ENCODE results near the gene GPSM1.

Gene GPSM1

DNA sequence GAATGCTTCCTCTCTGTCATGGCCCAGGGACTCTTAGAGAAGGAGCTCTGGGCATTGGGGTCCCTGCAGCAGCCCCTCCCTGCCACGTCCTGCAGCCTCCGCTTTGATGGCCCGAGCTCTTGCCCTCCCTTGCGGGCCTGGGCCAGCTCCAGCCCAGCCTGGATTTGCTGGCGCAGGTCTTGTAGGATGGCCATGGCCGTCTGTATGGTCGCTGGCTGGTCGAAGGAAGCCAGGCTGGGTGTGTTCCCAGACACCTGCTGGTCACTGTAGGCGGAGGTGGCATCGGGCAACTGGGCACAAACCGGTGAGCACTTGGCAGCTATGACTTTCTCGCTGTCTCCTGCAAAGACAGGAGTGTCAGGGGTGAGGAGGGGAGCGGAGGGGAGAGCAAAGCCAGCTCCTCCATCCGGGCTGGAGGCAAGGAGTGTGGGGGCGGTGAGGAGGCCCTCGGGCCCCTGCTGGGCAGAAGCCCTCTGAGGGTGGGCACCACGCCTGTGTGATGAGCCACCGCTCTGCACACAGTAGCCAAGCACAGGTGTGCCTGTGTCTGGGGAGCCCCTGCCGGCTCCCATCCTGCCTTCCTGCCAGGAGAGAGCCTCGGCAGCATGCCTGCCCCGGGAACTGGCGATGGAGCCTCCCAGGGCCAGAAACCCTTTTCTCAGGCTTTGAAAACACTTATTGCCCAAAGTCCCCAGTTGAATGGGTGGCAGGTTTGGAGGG, 35.9 kb upstream of the GPSM1 start:
- DNase-seq (ENCODE audit: low read depth in 2 of 2): no peak

DNA sequence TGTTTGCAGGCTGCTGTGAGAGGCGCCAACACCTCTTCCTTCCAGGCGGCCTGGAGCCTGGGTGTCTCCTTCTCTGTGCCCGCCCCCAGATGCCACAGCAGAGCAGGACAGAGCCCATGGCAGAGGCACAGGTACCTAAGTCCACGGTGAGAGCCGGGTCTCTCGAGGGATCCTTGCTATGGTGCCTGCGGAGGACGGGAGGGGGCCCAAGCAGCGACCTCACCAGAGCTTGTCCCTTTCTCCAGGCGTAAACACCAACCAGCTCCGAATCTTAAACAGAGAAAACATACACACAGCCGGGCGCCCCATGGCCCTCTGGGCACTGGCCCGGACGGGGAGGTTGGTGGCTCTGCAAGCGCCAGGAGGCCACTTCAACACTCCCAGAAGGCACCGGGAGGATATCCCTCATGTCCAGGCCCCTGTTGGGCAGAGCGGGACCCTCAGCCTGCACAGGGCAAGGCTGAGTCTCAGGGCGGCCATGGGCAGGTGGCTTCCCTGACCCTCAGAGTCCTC, 35.3 kb upstream of the GPSM1 start:
- no peak for DNase-seq (ENCODE audit: low read depth in 2 of 2)

- DNase-seq (ENCODE audit: low read depth in 2 of 2): no peak
Observed at GRCh38 chr9:136292591-136293448, 34.5 kb upstream of the GPSM1 start.

GRCh38 chr9:136293476-136294077, 33.8 kb upstream of the GPSM1 start:
- no peak for DNase-seq (ENCODE audit: low read depth in 2 of 2)

DNA sequence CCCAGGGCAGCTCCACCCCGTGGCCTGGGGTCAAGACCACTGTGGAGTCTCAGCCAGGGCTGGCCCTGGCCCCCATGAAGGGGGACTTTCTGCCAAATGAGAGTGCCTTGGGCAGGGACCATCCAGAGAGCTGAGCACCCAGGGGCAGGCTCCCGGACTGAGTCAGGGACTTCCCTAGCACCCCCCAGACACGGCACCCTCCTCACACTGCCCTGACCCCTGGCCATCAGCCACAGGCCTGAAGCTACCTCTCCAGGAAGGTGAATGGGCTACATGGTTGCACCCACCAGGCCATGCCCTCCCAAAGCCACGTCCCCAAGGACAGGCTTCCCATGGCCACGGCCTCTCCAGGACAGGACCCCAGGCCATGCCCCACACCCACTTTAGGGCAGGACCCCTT, 32.9 kb upstream of the GPSM1 start:
- DNase-seq (ENCODE audit: low read depth in 2 of 2): no peak

DNA sequence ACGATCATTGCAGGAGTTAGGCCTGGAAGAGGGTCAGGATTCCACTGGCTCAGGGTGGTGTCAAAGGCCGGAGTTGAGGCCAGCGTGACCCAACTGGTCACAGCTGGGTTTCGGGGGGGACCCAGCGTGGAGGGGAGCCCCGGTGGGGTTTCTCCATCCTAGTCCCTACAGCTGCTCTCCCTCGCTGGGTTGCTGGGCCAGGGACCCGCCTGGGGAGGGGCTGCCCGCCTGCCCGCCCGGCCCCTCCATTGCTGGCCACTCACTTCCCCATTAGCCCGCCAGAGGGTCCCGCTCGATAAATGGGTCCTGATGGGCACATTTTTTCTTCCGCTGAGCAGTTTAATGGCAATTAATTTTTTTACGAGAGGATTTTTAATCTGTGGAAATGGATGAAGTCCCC, 32.3 kb upstream of the GPSM1 start:
- no peak for DNase-seq (ENCODE audit: low read depth in 2 of 2)

- DNase-seq (ENCODE audit: low read depth in 2 of 2): no peak
Observed at GRCh38 chr9:136295542-136296433, 31.6 kb upstream of the GPSM1 start.

DNA sequence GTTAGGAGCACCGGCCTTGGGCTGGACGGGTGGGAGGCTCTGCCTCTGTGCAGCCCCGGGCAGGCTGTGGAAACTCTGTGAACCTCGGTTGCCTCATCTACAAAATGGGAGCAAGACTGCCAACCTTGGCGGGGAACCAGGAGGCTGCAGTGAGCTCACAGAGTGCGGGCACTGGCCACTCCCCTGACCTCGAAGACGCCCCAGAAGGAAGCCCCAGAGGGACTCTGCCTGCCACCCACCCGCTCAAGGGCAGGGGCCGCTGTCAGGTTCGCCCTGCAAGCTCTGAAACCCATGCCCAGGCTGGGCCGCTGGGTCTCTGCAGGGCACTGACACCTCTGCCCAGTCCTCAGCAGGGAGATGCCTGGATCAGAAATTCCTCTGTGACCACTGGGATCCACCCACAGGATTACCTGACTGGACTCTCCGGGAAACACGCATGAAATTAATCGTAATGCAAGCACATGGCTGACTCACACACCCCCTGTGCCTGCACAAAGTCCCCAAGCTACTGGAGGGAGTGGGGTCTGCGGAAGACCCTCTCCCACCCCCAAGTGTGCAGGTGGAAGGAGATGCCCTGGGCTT, 30.8 kb upstream of the GPSM1 start:
- DNase-seq (ENCODE audit: low read depth in 2 of 2): no peak

DNA sequence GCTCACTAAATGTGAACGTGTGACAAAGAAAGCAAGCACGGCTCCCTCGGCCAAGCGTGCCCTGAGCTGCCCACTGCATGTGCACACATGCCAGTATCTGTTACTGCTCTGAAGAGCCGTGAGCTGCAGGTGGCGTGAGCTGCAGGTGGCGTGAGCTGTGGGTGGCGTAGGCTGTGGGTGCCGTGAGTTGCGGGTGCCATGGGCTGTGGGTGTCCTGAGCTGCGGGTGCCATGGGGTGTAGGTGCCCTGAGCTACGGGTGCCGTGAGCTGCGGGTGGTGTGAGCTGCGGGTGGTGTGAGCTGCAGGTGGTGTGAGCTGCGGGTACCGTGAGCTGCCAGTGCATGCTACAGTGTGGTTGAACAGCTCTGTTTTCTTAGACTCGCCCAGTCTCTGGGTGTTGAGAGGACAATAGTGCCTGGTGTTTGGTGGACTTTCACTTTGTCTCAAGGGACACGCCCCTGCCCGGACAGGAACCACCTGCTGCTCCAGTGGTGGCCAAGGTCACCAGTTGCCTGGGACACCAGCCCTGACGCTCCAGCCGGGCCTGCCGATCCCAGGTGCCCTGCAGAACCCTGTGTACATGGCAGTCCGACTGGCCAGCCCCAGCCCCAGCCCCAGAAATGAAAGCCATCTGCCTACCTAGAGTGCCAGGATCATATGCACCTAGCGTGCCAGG, 30.2 kb upstream of the GPSM1 start:
- no peak for DNase-seq (ENCODE audit: low read depth in 2 of 2)

DNA sequence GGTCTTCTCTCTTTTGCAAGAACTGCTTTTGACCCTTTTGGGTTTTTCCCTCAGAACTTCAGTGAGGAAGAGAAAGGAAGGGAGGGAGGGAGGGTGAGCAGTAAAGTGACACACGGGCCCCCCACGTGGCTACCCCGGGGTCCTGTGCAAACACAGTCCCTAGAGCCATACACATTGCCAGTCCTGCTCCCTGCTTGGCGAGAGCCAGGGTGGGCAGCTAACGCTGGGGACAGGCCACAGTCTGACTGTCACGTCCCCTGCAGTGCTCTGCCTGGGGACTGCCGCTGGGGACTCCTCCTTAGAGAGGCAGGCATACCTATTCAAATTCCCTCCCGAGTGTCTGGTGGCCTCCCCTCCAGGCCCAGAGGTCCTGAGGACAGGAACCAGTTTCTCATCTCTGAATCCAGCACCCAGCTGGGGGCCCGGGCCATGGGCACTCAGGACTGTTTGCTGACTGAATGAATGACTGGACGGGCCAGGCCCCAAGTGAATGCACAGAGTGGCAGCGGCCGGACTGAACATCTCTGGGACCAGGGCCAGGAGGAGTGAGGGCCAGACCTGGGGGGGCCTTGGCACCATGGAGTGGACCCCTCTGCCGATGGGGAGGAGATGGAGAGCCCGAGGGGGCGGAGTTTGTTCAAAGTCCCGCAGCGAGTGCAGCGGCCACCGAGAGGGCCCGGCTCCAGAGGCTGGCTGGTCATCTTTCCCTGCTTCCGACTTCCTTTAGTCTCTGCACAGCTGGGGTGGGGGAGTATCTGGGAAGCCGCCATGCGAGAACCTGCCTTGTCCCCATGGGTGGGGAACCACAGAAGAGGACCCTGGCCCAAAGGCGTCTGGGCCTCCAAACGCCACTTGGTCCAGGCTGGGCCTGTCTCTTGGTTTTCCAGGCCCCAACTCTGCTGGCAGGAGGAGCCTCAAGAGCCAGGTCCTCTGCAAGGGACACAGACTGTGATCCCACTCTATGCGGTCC, 29.3 kb upstream of the GPSM1 start:
- DNase-seq (ENCODE audit: low read depth in 2 of 2): no peak

DNA sequence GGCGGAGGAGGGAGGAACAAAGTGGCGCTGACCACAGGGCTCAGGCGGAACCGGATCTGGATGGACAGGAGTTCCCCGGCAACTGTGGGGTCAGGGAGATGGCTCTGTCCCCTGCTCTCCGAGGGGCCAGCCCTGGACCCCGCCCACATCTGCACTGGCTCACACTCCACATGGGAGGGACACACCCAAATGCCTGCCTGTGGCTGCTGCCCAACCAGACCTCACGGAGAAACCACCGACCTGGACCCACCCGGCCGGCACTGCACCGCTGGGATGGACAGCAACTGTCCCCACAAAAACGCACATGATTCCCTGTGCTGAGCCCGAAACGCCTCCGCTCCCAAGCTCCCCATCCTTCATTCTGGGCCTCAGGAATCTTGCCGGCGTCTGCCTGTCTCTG, 28.2 kb upstream of the GPSM1 start:
- DNase-seq (ENCODE audit: low read depth in 2 of 2): no peak

DNA sequence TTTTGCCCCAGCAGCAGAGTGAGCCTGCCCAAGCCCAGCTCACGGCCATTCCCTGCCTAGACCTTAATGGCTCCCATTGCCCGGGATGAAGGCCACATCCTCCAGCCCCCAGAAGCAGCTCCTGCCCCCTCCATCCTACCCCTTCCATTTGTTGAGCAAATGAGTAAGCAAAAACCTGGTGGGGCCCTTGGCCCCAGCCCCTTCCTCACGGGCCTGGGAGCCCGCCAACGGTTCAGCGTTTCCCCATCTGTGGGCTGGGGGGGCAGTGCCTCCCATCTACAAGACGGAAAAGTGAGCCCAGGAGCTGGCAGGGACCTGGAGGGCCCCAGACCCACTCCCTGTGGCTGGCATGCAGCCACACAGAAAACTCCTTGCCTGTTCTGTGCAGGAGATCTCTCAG, 27.8 kb upstream of the GPSM1 start:
- no peak for DNase-seq (ENCODE audit: low read depth in 2 of 2)

DNA sequence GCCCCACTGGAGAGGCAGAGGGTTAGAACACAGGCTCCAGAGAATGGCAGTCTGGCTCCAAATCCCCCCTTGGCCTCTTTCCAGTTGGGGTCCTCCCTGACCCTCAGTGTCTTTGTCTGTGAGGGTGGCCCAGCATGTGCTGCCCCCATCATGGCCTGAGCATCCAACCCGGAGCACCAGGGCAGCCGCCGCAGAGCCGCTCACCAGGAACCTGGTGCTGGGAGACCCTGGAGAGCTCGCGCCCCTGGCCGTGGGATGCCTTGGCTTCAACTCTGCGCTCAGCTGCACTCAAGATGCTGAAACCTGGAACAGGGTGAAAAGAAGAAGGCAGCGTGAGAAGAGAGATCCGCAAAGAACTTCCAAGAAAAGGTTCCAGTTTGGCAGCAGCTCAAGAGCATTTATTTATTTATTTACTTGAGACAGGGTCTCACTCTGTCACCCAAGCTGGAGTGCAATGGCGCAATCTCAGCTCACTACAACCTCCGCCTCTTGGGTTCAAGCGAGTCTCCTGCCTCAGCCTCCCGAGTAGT, 27.3 kb upstream of the GPSM1 start:
- DNase-seq (ENCODE audit: low read depth in 2 of 2): no peak

GRCh38 chr9:136300866-136301265, 26.5 kb upstream of the GPSM1 start:
- DNase-seq (ENCODE audit: low read depth in 2 of 2): no peak

DNA sequence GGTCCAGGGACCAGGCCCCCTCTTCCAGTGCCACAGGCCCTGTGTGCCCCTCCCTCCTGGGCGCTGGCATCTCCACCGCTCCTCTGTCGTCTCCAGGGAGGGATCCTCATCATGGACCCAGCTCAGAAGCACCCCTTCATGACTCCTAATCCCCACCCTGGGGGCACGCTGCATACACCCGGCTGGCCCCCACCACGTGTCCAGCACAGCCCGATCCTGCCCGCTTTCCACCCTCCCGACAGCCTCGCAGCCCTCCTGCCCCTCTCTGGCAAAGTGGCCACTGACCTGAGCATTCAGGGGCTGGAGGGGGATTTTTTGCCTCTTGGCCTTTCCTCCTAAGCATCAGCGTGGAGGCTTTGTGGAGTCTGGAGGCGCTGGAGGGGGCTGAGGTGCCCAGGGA, 24.8 kb upstream of the GPSM1 start:
- no peak for DNase-seq (ENCODE audit: low read depth in 2 of 2)

DNA sequence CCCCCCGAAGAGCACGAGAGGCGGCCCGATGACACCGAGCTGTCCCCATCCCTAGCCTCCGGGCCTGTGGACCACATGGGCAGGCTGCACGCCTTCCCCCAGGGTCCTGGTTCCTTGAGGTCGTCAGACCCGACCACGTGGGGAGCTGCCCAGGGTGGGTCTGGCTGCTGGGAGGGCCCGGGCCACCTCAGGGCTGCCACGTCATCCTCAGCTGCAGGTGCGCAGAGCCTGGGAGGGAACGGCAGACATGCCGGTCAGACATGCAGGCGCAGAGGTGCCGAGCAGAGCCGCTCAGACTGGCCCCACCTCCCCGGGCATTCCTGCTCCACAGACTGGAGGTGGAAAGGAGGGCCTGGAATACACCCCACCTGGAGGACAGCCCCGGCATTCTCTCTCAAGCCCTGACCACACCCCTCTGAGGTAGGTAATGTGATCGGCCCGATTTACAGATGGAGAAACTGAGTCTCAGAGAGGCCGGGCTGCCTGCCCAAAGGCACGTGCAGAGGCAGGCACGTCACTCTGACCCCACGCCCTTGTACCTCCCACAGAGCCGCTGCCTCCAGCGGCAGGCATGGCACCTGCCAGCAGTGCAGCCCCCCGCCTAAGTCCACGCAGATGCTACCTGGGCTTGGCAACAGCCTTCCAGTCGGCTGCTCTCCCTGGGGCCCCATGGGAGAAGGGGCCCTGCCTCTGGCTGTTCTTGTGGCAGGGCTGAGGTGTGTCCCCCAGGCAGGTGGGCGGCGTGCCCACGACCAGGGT, 24.1 kb upstream of the GPSM1 start:
- DNase-seq (ENCODE audit: low read depth in 2 of 2): no peak

DNA sequence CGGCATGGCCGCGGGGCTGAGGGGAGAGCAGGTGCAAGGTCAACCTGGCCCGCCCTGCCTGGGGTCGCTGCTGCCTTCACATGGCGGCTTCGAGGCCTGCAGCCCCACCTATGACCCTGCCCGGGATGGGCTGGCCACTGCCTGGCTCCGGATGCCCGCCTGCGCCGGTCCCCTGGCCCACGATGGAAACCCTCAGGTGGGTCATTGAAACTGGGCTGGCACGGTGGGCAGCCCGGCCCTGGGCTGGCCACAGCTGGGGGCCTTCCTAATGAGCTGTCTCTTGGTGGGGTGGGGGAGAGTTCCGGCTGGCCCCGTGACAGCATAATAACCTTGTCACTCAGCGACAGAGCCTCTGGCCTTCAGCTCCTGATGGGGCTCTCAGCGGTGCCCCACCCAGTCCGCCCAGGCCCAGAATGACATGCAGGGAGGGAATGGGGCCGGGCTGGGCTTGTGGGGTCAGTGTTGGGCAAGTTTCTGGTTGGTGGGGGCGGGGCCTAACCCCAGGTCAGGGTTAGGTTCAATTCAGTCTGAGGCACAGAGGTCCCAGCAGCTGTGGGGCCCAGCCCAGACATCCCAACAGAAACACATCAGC, 23.4 kb upstream of the GPSM1 start, which contains the start of gene CCDC187:
TSS of gene CCDC187 (minus strand) at position 270 of the 592 bp plus-strand sequence. CDS start at position 6, 264 bp downstream.
- DNase-seq (ENCODE audit: low read depth in 2 of 2): no peak

GRCh38 chr9:136304456-136304855, 22.9 kb upstream of the GPSM1 start:
- DNase-seq (ENCODE audit: low read depth in 2 of 2): no peak
